HCT116 (cell line): ENCODE results near the gene GSTA4.

ENCODE experiments used
- CBX3 ChIP-seq: IDR thresholded peaks from 2 replicates; pipeline ENCODE4 v1.6.1; 2012; ENCODE audit warnings: low read depth
- CEBPB ChIP-seq: IDR thresholded peaks from 2 replicates; pipeline ENCODE4 v1.6.1; 2012; ENCODE audit warnings: low read depth
- CTCF ChIP-seq, 3 experiments: fragments of 200-600 bp in 1 of 3; sonication (generic) in 1 of 3; IDR thresholded peaks in 2 of 3; conservative IDR thresholded peaks in 1 of 3; 2 replicates each; pipeline ENCODE4 v1.5.1; 2012 to 2017; ENCODE audit warnings: low read depth in 2 of 3, low read length in 2 of 3, antibody characterized with exemption in 1 of 3, borderline replicate concordance in 1 of 3, control low read depth in 1 of 3, mild to moderate bottlenecking in 1 of 3, mixed read lengths in 1 of 3, mixed run types in 1 of 3, moderate library complexity in 1 of 3; ENCODE audit not compliant: insufficient read depth in 1 of 3
- EGR1 ChIP-seq: IDR thresholded peaks from 2 replicates; pipeline ENCODE4 v1.6.1; 2012; ENCODE audit warnings: low read depth
- ELF1 ChIP-seq: IDR thresholded peaks from 2 replicates; pipeline ENCODE4 v1.6.1; 2012; ENCODE audit warnings: low read depth, borderline replicate concordance
- EZH2 ChIP-seq: fragments of 200-600 bp; sonication (generic); IDR thresholded peaks from 2 replicates; pipeline ENCODE4 v1.6.1; 2017; ENCODE audit warnings: antibody characterized with exemption, mixed run types
- POLR2A ChIP-seq: IDR thresholded peaks from 2 replicates; pipeline ENCODE4 v1.7.0; 2011; ENCODE audit warnings: borderline replicate concordance; ENCODE audit not compliant: insufficient read depth, insufficient read length; ENCODE audit errors: extremely low read depth
- POLR2AphosphoS5 ChIP-seq: IDR thresholded peaks from 2 replicates; pipeline ENCODE4 v1.6.1; 2011; ENCODE audit warnings: mild to moderate bottlenecking, low read depth, low read length, moderate library complexity
- RAD21 ChIP-seq: IDR thresholded peaks from 2 replicates; pipeline ENCODE4 v1.6.1; 2012; ENCODE audit warnings: low read depth, mild to moderate bottlenecking
- SRF ChIP-seq: IDR thresholded peaks from 2 replicates; pipeline ENCODE4 v1.6.1; 2012; ENCODE audit warnings: low read depth
- ZNF274 ChIP-seq: fragments of 200-500 bp; sonication (Bioruptor generic); IDR thresholded peaks from 2 replicates; pipeline ENCODE4 v1.6.1; 2014; ENCODE audit warnings: mild to moderate bottlenecking, low read depth, low read length, inconsistent platforms
- TF ChIP-seq, protein P1 (sequence below): IDR thresholded peaks from 2 replicates; pipeline ENCODE4 v1.6.1; 2012
- TF ChIP-seq, protein P2 (sequence below): IDR thresholded peaks from 2 replicates; pipeline ENCODE4 v1.6.1; 2011; ENCODE audit warnings: mild to moderate bottlenecking, low read length, moderate library complexity; ENCODE audit not compliant: insufficient replicate concordance; ENCODE audit errors: extremely low read depth
- TF ChIP-seq, protein P3 (sequence below): IDR thresholded peaks from 2 replicates; pipeline ENCODE4 v1.6.1; 2012; ENCODE audit warnings: low read depth

GRCh38 chr6:52966101-52966500 is 29.0 kb downstream of the GSTA4 start:
- no peak for TF ChIP-seq CTCF (IDR thresholded peaks at IDR 0.05 in 2 of 3, conservative IDR thresholded peaks at IDR 0.05 in 1 of 3; ENCODE audit: borderline replicate concordance in 1 of 3, insufficient read depth in 1 of 3, low read depth in 2 of 3, low read length in 2 of 3)
- TF ChIP-seq RAD21 = no peak
- TF ChIP-seq, protein P1, sequence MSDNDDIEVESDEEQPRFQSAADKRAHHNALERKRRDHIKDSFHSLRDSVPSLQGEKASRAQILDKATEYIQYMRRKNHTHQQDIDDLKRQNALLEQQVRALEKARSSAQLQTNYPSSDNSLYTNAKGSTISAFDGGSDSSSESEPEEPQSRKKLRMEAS = no peak
- TF ChIP-seq CBX3 = no peak
- TF ChIP-seq, protein P2, sequence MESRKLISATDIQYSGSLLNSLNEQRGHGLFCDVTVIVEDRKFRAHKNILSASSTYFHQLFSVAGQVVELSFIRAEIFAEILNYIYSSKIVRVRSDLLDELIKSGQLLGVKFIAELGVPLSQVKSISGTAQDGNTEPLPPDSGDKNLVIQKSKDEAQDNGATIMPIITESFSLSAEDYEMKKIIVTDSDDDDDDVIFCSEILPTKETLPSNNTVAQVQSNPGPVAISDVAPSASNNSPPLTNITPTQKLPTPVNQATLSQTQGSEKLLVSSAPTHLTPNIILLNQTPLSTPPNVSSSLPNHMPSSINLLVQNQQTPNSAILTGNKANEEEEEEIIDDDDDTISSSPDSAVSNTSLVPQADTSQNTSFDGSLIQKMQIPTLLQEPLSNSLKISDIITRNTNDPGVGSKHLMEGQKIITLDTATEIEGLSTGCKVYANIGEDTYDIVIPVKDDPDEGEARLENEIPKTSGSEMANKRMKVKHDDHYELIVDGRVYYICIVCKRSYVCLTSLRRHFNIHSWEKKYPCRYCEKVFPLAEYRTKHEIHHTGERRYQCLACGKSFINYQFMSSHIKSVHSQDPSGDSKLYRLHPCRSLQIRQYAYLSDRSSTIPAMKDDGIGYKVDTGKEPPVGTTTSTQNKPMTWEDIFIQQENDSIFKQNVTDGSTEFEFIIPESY = no peak
- TF ChIP-seq ZNF274 = no peak
- TF ChIP-seq POLR2AphosphoS5 = no peak
- TF ChIP-seq CEBPB = no peak
- TF ChIP-seq ELF1 = no peak
- no peak for TF ChIP-seq EZH2
- no peak for TF ChIP-seq POLR2A
- TF ChIP-seq, protein P3, sequence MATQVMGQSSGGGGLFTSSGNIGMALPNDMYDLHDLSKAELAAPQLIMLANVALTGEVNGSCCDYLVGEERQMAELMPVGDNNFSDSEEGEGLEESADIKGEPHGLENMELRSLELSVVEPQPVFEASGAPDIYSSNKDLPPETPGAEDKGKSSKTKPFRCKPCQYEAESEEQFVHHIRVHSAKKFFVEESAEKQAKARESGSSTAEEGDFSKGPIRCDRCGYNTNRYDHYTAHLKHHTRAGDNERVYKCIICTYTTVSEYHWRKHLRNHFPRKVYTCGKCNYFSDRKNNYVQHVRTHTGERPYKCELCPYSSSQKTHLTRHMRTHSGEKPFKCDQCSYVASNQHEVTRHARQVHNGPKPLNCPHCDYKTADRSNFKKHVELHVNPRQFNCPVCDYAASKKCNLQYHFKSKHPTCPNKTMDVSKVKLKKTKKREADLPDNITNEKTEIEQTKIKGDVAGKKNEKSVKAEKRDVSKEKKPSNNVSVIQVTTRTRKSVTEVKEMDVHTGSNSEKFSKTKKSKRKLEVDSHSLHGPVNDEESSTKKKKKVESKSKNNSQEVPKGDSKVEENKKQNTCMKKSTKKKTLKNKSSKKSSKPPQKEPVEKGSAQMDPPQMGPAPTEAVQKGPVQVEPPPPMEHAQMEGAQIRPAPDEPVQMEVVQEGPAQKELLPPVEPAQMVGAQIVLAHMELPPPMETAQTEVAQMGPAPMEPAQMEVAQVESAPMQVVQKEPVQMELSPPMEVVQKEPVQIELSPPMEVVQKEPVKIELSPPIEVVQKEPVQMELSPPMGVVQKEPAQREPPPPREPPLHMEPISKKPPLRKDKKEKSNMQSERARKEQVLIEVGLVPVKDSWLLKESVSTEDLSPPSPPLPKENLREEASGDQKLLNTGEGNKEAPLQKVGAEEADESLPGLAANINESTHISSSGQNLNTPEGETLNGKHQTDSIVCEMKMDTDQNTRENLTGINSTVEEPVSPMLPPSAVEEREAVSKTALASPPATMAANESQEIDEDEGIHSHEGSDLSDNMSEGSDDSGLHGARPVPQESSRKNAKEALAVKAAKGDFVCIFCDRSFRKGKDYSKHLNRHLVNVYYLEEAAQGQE = no peak
- no peak for TF ChIP-seq SRF
- TF ChIP-seq EGR1 = no peak
